Mucosa of stomach (tissue), 1 donor: ENCODE results near the gene JMY.

Experiments
- H3K27me3 ChIP-seq: one replicate; pipeline ENCODE4 v1.7.0; 2013; ENCODE audit warnings: mild to moderate bottlenecking, low read length; ENCODE audit not compliant: control insufficient read depth, insufficient read depth
- H3K36me3 ChIP-seq: one replicate; pipeline ENCODE4 v1.7.0; 2013; ENCODE audit warnings: low read length; ENCODE audit not compliant: control insufficient read depth, insufficient read depth
- H3K4me1 ChIP-seq: one replicate; pipeline ENCODE4 v1.7.0; 2013; ENCODE audit warnings: mild to moderate bottlenecking, low read length; ENCODE audit not compliant: control insufficient read depth, insufficient read depth
- H3K4me3 ChIP-seq: one replicate; pipeline ENCODE4 v1.7.0; 2013; ENCODE audit warnings: low read length
- H3K9ac ChIP-seq: one replicate; pipeline ENCODE4 v1.7.0; 2013; ENCODE audit warnings: mild to moderate bottlenecking, low read length, moderate library complexity
- H3K9me3 ChIP-seq: one replicate; pipeline ENCODE4 v1.7.0; 2013; ENCODE audit warnings: mild to moderate bottlenecking, low read length, moderate library complexity; ENCODE audit not compliant: control insufficient read depth
- donor health status: Pancreatic carcinoma.

Gene JMY

GRCh38 chr5:79235634-79236361 is at the start of gene JMY:
TSS of gene JMY (plus strand) at chr5:79236131. CDS start at chr5:79236651, 520 bp downstream.
- H3K4me3 ChIP-seq, result peak within 1 kb of the TSS; percentile 38
- peak within 1 kb of the TSS; percentile 78 for H3K9ac ChIP-seq
- H3K4me1 ChIP-seq, result peaks cover 6% of the 10 kb centered on the region
- H3K9me3 ChIP-seq, result no peaks in the 10 kb centered on the region
- peaks cover 3% of the 10 kb centered on the region for H3K27me3 ChIP-seq
- H3K36me3 ChIP-seq, result no peaks in the 10 kb centered on the region

- Histone ChIP-seq H3K27me3 (no peaks in the 10 kb centered on the region), H3K4me1 (peaks cover 10% of the 10 kb centered on the region), H3K9me3 (no peaks in the 10 kb centered on the region), H3K36me3 (no peaks in the 10 kb centered on the region), H3K4me3 (no peak overlapping the region), H3K9ac (no peak overlapping the region)
Measured at GRCh38 chr5:79186455-79186854, 49.5 kb upstream of the JMY start.

DNA sequence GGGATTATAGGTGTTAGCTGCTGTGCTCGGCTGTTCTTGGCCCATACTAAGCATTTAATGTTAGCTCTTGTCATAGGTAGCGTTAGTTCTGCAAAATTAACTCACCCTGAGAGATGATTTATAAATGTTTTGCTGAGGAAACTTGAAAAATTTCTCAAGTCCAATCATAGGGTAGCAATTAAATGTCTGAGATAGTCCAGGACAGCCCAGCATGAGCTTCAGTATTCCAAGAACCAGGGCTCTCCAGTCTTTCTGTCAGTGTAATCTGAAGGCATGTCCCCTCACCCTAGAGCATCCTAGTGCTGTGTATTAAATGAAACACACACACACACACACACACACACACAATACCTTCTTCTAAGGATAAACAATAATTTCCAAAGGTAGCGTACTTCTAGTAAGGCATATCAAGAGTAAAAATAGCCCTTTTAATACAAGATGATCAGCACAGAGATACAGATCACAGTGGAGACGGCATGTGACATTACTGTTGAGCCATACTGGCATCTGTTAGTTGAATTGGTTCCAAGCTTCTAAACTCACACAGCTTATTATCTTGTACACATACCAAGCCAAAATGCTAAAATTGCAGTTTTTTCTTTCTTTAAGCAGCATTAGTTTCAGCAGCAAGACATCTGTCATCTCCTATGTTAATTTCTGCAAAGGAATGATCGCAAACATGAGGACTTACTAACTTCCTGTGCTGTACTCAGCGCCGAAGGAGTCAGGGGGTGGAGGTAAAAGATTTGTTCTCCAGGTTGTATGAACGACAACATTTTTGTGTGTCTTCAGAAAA is 46.3 kb upstream of the JMY start:
- Histone ChIP-seq H3K36me3 (no peaks in the 10 kb centered on the region), H3K9me3 (no peaks in the 10 kb centered on the region), H3K27me3 (no peaks in the 10 kb centered on the region), H3K4me1 (peaks cover 4% of the 10 kb centered on the region), H3K4me3 (no peak overlapping the region), H3K9ac (no peak overlapping the region)

GRCh38 chr5:79190235-79190529 is 45.7 kb upstream of the JMY start:
- no peak overlapping the region for H3K9ac ChIP-seq
- no peak overlapping the region for H3K4me3 ChIP-seq
- no peaks in the 10 kb centered on the region for H3K36me3 ChIP-seq
- H3K27me3 ChIP-seq, result no peaks in the 10 kb centered on the region
- H3K9me3 ChIP-seq, result no peaks in the 10 kb centered on the region
- H3K4me1 ChIP-seq, result peaks cover 4% of the 10 kb centered on the region

- peaks cover 4% of the 10 kb centered on the region for H3K4me1 ChIP-seq
Measured at GRCh38 chr5:79191457-79191856, 44.5 kb upstream of the JMY start.

DNA sequence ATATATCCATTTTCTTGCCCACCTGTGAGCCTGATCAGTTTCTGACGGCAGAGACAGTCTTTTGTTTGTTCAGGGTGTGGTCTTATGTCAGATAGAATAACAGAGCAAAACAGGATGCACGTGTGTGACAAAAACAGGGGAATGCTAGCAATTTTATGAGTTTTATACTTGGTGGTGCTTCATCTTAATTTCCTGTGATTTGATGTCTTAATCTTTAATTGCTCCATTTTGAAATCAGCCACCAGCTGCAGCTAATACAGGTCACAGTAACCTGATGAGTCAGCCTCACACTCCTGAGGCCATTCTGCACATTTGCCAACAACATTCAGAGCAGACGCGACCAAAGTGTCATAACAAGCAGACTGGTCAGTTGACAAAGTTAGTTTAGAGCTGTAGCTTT is 42.3 kb upstream of the JMY start:
- H3K36me3 ChIP-seq, result no peaks in the 10 kb centered on the region
- no peaks in the 10 kb centered on the region for H3K9me3 ChIP-seq
- no peaks in the 10 kb centered on the region for H3K27me3 ChIP-seq
- no peak overlapping the region for H3K4me3 ChIP-seq
- no peak overlapping the region for H3K9ac ChIP-seq
- peaks cover 4% of the 10 kb centered on the region for H3K4me1 ChIP-seq

More at GRCh38 chr5:79191457-79191856, 44.5 kb upstream of the JMY start:
- Histone ChIP-seq H3K27me3 (no peaks in the 10 kb centered on the region), H3K4me3 (no peak overlapping the region), H3K9ac (no peak overlapping the region), H3K9me3 (no peaks in the 10 kb centered on the region), H3K36me3 (no peaks in the 10 kb centered on the region)

- H3K27me3 ChIP-seq, result no peaks in the 10 kb centered on the region
- H3K9me3 ChIP-seq, result no peaks in the 10 kb centered on the region
- no peak overlapping the region for H3K9ac ChIP-seq
- H3K4me1 ChIP-seq, result no peaks in the 10 kb centered on the region
- no peaks in the 10 kb centered on the region for H3K36me3 ChIP-seq
- H3K4me3 ChIP-seq, result no peak overlapping the region
Measured at GRCh38 chr5:79200573-79201183, 35.3 kb upstream of the JMY start.

DNA sequence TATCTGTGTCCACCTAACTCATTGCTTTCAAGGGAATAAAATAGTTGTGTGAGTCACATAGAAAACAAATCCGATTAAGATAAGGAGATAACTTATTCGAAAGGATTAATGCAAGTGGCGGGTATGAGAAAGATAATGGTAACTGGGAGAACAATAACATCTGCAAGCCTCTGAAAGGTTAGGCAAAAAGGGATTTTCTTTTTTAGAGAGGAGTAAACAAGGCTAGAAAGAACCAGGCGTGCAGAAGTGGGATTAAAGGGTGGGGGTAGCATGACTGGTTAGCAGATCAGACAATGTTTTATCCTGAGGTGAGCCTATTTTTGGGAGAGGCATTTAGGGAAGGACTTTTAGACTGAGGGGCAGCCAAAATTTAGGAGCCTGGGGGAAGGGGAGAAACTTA is 34.7 kb upstream of the JMY start:
- Histone ChIP-seq H3K9ac (no peak overlapping the region), H3K27me3 (no peaks in the 10 kb centered on the region), H3K4me1 (no peaks in the 10 kb centered on the region), H3K36me3 (no peaks in the 10 kb centered on the region), H3K4me3 (no peak overlapping the region), H3K9me3 (no peaks in the 10 kb centered on the region)

- Histone ChIP-seq H3K9me3 (no peaks in the 10 kb centered on the region), H3K9ac (no peak overlapping the region), H3K4me3 (no peak overlapping the region), H3K27me3 (no peaks in the 10 kb centered on the region), H3K4me1 (no peaks in the 10 kb centered on the region), H3K36me3 (no peaks in the 10 kb centered on the region)
Measured at GRCh38 chr5:79202076-79202475, 33.9 kb upstream of the JMY start.

GRCh38 chr5:79205965-79206364 is 30.0 kb upstream of the JMY start:
- Histone ChIP-seq H3K27me3 (no peaks in the 10 kb centered on the region), H3K4me3 (no peak overlapping the region), H3K4me1 (no peaks in the 10 kb centered on the region), H3K9ac (no peak overlapping the region), H3K36me3 (no peaks in the 10 kb centered on the region), H3K9me3 (no peaks in the 10 kb centered on the region)

DNA sequence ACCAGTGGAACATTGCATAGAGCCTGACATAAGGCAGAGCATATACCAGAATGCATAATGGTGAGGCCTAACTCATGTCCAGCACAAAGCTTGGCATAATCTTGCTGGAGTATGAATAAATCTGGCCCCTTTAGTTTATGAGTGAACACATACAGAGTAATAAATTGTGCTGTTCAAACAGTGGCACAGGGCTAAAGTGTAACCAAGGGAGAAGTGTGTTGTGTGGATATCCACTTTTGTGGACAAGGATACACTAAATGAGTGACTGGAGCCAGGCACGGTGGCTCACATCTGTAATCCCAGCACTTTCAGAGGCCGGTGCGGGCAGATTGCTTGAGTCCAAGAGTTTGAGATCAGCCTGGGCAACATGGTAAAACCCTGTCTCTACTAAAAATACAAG is 29.4 kb upstream of the JMY start:
- Histone ChIP-seq H3K9me3 (no peaks in the 10 kb centered on the region), H3K36me3 (no peaks in the 10 kb centered on the region), H3K27me3 (no peaks in the 10 kb centered on the region), H3K4me1 (no peaks in the 10 kb centered on the region), H3K4me3 (no peak overlapping the region), H3K9ac (no peak overlapping the region)

DNA sequence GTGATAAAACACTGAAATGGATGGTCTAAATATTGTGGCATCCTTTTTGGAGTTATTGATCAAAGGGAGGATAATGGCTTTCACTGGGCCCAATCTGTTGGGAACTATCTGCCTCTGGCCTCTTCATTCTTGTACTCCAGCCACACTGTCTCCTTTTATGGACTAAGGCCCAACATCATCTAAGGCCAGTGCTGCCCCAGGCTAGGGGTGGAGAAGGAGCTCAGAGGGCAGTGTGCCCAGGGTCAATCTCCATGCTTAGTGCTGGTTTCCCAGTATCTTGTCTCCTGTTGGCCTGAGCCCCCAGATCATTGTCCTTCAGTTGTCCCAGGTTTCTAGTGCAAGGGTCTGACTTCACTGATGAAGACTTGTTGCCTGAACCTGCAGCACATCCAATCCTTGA is 26.4 kb upstream of the JMY start:
- Histone ChIP-seq H3K27me3 (no peaks in the 10 kb centered on the region), H3K9me3 (no peaks in the 10 kb centered on the region), H3K9ac (no peak overlapping the region), H3K4me1 (no peaks in the 10 kb centered on the region), H3K4me3 (no peak overlapping the region), H3K36me3 (no peaks in the 10 kb centered on the region)
